NCI-H345 (cell line): ENCODE results near the gene MAP4K4.
A peak's percentile ranks its signal among the peaks of the same experiment; 100 is the strongest.

Source experiments
- DNase-seq: peaks from one replicate; lab custom pipeline; 2025; lab: John Stamatoyannopoulos, UW

The MAP4K4 gene

DNA sequence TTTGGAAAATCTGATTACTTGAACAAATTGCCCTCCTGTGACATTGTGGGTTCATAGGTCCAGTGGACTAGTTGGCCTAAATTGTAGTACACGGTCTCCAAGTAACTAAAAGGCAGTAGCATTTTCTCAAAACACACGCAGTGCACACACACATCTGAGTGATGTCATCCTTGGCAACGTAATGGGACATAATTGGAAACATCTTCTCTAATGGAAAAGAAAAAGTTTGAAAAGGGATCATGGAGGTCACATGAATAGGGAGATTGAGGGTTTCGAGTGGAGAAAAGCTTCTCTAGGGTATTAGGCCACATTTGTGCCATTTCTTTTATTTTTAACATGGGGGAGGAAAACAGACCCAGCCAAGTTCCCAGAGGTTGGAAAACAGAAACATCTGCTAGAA, 93.3 kb downstream of the MAP4K4 start:
- DNase-seq = no peak

DNA sequence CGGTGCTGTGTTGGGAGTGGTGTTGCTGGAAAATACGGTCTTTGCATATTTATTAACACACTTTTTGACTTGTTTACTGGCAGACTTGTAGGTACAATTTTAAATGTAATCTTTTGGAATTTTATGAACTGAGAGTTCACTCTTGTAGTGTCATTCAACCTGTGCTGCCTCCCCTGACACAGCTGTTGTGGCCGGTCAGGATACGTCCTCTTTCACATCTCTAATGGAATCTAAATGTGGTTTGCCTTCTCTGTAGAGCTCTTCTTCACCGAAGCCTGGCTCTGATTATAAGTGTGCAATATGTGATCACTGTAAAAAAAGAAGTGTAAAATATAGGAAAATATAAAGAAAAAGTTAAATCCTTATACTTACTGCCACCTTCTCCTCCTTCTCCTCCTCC, 94.7 kb downstream of the MAP4K4 start:
- no peak for DNase-seq

DNA sequence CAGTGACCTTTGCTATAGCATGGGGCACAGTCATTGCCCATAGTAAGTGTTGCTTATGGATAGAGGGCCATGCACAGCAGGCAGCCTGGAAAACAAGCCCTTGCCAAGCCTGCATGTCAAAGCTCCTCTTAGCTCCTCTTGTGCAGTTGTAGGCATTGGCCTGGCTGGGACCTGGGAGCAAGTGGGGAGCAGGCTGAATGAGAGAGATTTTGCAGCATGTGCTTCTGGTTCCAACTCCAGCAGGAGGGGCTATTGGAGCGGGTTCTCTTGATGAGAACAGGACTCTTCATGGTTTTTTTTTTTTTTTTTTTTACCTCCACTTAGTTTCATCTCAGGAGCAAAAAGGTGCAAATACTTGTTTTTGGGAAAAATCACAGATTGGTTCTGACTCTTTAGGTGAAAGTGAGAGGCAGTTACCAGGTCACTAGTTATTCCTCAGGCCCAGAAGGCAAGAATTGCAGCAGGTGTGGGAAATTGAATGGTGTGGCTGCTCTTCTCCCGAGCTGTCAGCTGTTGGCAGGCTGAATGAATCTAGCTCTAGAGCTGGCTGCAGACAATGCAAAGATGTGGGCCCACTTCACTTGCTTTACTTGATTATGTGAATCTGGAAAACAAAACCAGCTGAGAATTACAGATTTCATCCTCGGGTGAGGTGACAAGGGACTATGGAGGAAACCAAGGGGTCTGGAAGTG, 95.9 kb downstream of the MAP4K4 start:
- peak; percentile 27 for DNase-seq

DNA sequence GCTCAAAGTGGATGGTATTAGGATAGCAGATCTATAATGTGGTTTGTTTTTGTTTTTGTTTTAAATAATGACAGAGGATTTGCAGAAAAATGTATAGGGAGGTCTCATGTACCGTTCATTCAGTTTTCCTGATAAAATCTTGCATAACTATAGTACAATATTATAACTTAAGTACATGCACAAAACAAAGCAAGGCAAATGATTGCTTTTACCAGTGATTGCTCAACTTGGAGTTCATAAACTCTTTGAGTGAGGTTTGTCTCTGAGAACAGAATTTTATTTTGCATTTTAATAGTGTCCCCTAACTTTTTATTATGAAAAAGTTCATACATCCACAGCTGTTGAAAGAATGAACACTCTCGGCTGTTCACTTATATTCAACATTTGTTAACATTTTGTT, 96.6 kb downstream of the MAP4K4 start:
- DNase-seq = no peak

DNA sequence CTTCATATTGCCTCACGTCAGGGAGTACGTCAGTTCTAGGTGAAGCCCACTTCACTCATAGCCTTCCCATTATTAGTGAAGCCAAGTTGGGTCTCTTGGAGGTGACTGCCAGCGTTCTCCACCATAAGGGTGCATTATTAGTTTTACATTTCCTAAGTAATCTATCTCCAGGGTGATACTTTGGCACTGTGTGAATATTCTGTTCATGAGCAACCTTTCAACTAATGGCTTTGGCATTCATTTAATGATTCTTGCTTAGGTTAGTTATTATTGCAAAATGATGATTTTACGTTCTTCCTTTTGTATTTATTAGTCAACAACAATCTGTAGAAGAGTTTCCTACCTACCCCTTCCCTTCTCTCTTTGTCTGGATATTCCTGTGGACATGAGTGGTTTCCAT, 97.5 kb downstream of the MAP4K4 start:
- DNase-seq = no peak

DNA sequence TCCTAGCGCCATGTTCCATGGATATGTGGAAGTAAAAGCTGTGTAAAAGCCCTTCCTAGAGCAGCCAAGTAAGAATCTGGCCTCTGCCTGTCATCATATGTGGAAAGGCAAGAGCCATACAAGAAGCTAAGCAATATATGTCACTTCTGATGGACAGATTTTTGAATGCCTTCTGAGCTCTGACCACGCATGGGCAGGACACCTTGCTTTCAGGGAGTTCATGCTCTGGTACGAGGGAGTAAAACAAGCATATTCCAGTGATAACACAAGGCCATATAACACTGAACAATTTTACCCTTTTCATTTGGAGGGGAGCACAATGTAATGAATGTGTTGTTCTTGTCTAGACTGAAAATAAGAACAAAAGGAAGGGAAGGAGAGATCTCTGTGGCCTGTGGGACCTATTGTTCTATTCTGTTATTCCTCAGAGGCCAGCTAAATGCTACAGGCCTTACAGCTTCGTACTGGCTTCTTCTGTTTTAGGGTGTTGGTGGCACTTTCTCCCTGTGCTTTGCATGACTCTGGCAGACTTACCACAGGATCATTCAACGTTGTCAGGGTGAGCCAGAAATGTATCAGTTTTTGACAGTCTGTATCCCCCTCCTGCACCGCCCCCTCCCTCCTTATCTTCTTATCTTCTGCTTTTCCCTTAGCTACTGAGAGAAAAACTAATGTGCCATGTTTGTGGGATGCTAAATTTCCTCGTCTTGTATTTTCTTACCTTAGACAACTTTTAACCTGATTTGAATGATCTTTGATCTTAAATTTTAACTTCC, 99.5 kb downstream of the MAP4K4 start:
- DNase-seq = no peak

DNA sequence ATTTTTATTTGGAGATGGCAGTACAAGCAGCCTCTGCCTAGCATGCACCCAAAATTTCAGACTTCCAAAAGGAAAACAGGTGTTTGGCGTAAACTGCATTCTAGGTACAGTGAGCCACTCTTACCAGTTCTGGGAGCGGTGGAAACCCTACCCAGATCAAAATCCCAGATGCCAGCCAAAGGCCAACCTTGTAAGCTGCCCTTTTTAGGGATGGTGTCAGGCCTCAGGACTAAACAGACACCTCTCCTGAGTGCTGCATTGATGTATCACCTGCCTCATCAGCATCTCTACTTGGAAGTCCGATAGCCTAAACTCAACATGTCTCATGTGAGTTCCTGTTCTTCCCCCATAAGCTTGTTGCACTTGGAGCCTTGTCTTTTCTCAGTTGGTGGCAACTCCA, 104.0 kb downstream of the MAP4K4 start:
- no peak for DNase-seq

DNA sequence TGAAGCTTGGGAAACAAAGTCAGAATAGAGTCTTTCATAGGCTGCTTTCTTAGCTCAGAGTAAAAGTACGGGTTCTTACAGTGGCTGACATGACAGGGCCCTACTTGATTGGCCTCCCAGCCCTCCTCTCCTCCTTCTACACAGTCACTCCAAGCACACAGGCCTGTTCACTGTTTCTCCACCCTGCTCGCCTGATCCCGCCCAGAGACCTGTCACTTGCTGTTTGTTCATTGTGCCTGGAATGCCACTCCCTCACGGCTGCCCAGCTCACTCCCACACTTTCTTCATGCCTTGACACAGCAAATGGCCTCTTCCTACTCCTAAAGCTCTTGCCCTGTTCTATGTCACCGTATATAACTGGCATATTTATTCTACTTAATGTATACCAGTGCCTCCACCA, 104.8 kb downstream of the MAP4K4 start:
- no peak for DNase-seq

DNA sequence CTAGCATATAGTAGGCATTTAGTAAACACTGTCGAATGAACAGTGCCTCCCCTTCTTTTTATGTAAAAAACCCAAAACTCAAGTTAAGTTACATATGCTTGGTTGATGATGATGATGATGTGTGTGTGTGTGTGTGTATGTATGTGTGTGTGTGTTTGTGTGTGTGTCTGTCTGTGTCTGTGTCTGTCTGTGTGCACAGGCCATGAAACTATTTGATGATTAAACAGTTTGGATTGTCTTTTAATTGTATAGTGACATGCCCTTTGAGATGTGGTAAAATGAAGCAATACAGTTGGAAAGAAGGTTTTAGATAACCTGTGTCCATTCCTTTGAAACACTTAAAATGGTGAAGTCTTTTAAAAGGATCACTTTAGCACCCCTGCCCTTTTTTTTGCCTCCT, 105.6 kb downstream of the MAP4K4 start:
- DNase-seq = no peak

DNA sequence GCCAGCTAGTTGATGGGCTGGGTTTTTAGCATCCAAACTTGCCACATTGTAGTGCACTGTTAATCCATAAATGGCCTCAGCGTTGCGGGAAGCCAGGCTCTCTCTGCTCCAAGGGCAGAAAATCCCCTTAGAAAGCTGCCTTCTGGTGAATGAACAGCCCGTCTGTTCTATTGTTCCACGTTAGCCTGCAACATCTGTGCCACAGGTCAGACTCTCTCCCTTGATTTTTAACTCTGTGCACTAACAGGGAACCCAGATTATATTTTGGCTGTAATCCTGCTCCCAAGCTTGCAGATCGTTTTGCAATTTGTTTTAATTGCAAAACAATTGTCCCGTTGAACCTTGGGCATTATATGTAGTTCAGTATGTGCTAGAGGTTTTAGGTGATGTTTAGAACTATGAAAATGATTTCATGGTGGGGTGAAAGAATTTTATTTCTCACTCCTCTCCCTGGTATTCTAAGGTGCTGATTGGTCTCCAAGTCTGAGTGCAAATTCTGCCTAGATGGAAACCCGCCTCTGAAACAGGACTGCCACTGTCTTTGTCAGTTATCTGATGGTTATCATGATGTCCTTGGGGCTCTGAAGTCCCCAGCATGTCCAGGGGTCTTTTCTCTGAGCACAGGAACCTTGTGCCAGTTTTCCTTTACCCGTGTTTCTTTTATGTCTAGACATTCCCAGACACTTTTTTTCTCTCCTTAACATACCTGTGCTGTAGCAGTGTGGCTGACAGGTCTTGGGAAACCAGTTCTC, 106.6 kb downstream of the MAP4K4 start:
- no peak for DNase-seq

DNA sequence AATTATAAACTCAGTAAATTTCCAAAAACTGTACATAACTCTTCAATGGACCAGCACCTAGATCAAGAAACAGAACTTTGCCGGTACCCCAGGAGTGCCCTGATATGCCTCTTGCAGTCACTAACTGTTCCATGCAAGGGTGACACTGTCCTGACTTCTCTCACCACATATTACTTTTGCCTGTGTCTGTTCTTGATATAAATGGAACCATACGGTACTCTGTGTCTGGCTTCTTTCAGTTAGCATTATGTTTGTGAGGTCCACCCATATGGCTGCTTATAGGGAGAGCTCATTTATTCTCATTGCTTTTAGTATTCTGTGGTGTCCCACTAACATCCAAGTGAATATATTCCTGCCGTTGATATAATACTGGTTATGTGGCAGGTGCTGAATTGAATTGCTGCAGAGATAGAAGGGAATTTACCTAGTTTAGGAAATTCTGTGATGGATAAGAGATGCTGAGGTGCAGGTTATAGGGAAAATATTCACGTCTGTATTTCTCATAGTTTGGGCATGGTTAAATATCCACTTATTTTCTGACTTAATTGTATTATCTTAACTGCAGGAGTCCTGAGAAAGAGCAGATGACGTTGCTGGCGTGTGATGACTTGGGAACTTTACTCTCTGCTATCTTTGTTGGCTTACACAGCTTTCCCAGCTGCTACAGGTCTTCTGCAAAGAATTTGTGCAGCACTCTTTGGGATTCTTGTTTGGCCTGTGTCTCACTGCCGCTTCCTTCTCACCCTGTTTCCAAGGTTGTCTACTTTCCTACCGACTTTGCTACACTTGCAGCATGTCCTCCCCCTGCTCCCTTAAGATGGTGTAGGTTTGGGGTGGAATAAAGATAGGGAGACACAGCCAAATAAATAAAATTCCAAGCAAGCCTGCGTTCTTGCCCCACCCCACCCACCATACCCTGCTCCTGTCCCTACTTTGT, 107.9 kb downstream of the MAP4K4 start:
- DNase-seq = no peak

DNA sequence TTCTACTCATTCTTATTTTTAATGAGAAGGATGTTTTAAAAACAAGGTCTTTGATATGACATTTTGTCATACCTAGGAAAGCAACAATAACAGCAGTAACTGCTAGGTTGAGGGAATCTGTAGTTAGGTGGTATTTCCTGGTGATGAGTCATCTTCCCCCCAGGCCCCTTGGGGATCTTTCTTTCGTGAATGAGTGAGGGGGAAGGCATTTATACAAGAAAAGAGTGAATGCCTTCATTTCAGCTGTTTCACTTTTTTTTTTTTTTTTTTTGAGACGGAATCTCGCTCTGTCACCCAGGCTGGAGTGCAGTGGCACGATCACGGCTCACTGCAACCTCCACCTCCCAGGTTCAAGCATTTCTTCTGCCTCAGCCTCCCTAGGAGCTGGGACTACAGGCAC, 108.6 kb downstream of the MAP4K4 start:
- no peak for DNase-seq

DNA sequence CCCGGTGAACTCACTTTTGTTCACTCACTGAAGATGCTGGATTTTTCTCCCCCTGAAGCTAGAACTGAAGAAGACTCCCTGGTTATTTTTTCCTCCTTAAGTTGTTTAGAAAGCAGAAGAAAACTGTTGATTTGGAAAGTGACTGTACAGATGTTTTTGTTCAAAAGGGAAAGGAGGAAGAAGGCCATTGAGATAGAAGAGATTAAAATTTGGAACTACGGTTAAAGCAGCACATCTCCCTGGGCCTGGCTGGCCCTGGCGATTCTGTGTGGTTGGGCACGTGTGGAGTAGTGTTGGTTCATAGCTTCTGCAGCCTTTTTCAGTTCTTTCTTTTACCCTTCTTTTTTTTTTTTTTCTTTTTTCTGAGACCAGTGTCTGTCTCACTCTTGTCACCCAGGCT, 109.2 kb downstream of the MAP4K4 start:
- DNase-seq = no peak

DNA sequence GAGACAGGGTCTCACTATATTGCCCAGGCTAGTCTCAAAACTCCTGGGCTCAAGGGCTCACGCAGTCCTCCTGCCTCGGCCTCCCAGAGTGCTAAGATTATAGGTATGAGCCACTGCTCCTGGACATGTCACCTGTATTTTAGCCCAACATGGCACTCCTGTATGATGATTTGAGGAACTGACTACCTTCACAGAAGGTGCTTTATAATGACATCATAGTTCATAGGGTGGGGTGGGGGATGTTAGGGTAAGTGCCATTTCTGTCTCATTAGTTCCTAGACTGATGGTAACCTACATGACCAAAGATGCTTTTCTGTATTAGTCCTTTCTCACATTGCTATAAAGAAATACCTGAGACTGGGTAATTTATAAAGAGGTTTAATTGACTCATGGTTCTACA, 109.7 kb downstream of the MAP4K4 start:
- no peak for DNase-seq

DNA sequence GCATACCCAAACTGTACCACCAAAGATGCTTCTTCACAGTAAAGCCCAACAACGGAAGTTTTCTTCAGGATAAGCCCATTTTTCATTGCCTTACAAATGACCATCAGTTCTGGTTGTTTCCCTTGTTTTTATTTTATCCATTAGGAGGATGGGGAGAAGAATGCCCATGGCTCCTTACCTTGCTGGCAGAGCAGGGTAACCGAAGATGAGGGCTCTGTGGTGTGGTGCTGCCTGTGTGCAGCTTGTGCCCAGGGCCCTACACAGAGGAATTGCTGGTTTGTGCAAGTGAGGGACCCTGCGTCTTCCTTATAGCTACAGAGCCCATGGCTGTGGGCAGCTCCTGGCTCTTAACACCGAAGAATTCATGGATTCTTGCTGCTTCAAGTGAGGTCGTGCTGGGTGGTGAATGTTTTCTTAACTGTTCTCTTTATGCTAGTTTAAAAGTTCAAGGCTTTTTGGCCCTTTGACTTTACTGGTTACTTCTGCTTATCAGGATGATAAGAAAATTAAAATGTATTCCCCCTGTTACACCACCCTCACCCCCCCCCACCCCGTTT, 110.6 kb downstream of the MAP4K4 start:
- DNase-seq = no peak

DNA sequence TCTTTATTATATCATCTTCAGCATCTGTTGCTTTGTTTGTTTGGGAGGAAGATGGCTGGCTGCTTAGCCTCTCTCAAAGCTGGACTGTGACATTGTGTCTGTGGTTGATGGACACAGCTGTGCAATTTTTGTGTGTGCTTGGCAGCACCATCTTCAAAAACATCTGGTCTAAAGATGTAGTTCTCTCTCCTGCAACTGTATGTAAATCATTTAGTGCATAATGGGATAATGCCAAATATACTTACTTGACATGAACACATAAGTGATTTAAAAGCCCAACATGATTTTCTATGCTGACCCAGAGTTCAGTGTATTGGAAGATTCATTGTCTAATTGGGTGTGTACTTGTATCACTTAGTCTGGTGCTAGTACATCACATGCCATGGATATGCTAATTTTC, 112.2 kb downstream of the MAP4K4 start:
- no peak for DNase-seq

DNA sequence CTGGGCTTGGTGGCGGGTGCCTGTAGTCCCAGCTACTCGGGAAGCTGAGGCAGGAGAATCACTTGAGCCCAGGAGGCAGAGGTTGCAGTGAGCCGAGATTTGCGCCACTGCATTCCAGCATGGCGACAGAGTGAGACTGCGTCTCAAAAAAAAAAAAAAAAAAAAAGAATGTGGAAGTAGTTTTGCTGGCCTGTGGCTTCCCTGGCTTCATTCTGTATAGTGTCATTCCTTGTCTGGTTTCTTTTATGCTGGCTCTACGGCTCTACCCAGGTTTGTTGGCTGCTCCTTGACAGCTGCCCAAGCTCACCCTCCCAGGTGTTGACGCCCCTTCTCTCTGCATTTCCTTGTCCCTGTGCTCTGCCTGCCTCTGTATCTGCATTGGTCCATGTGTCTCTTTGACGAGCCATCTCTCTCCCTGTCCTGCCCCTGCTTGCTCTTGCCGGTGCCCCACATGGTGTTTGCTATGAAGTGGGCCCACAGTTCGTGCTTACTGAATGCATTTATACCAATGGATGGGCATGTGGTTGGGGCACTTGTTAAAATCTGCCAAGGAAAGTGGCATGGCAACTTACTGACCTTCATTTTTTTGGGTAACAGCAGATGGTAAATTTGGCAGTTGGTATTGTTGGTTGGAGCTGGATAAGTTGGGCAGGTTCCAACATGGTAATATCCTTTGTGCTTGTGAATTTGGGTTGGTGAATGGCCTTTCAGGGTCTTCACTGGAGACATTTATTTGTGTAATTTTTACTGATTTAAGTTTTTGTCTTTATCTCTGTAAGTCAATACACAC, 113.9 kb downstream of the MAP4K4 start:
- DNase-seq = no peak

DNA sequence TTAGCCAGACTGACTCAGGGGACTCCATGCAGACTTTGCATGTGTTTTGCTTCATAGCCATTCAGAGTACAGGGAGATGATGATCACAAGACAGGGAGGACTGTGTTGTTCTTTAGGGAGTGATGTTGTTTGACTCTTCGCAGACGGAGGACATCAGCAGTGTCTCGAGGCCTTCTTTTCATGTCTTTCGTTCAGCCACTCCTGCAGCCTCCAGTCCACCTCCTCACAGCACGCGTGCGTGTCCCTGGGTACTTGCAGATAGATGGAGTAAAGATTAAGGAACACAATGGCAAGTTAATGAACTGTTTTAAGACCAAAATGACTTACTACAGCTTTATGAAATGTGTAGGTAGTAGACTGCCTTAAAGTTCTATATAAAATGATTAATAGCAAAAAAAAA, 114.7 kb downstream of the MAP4K4 start:
- DNase-seq = no peak

DNA sequence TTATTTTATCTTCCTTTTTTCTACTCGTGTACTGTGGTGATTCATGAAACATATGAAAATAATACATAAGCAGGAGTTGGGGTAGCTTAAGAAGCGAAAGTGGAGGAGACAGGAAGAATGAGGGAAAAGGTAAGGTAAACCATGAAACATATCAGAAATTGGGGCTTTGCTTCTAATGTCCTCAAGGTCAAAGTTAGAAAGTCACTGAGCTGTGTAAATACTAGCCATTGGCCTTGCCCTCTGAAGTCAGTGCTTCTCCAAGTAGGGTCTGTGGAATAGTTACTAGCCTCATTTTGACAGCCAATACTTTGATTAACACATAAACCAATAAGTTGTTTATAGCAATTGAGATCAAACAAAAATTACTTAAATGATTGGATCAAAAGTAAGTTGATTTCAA, 117.2 kb downstream of the MAP4K4 start:
- DNase-seq = no peak

DNA sequence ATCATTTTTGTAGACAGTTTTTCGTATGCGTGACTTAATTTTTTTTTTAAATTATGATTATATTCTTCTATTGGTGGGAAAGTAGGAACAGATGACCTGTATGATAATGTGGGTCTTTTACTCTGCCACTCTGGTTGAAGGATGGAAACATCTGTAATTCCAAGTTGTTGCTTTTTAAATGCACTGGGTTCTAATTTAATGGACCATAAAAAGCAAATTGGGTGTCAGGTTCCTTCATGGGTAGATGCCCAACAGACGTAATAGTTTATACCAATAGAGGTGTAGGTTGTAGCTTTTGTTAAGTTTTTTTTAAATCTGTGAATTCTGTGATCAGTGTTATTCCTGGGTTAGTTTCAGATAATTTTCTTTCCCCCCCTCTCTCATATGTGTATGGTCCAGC, 117.6 kb downstream of the MAP4K4 start:
- DNase-seq = no peak
